ENCODE measurements around the gene POU2AF2.
A peak's percentile ranks its signal among the peaks of the same experiment; 100 is the strongest.

Gene POU2AF2

DNA sequence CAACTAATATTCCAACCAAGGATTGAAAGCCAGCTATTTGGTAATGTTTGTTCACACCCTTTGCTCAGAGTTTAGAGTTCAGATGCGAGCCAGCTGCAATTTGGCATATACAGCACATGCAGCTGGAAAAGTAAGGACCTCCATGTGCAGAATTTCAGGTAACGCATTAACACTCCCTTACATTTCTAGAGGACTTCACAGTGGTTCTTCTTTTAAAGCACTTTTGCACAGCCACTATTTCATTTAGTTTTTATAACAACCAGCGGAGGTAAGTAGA is 56.3 kb downstream of the POU2AF2 start:
- CTCF ChIA-PET, result no interaction called here
- TF ChIP-seq LEF1 (IDR thresholded peaks at IDR 0.05; ENCODE audit: borderline replicate concordance) (no peak), TARDBP (IDR thresholded peaks at IDR 0.05) (no peak), SUZ12 (IDR thresholded peaks at IDR 0.05) (no peak), L3MBTL2 (conservative IDR thresholded peaks at IDR 0.05) (no peak)
- DNase-seq (ENCODE audit: extremely low spot score), result no peak
- POLR2A ChIA-PET, result no interaction called here

- no peak for TF ChIP-seq SP1 (IDR thresholded peaks at IDR 0.05)
- no peak for TF ChIP-seq FOXM1 (IDR thresholded peaks at IDR 0.05; ENCODE audit: borderline replicate concordance)
- TF ChIP-seq BHLHE40 (IDR thresholded peaks at IDR 0.05; ENCODE audit: borderline replicate concordance), result no peak
- no peak for TF ChIP-seq NFRKB (IDR thresholded peaks at IDR 0.05)
- TF ChIP-seq SUZ12 (IDR thresholded peaks at IDR 0.05), result no peak
- no peak for TF ChIP-seq ZNF384 (IDR thresholded peaks at IDR 0.05)
- no peak for TF ChIP-seq PKNOX1 (IDR thresholded peaks at IDR 0.05)
- TF ChIP-seq FOXK2 (IDR thresholded peaks at IDR 0.05), result no peak
- no peak for TF ChIP-seq ELF4 (IDR thresholded peaks at IDR 0.05)
- no peak for TF ChIP-seq TARDBP (IDR thresholded peaks at IDR 0.05)
- TF ChIP-seq LEF1 (IDR thresholded peaks at IDR 0.05; ENCODE audit: borderline replicate concordance), result no peak
- no peak for TF ChIP-seq FOXA1 (IDR thresholded peaks at IDR 0.05)
- no peak for TF ChIP-seq CTBP1 (IDR thresholded peaks at IDR 0.05; ENCODE audit: borderline replicate concordance)
- TF ChIP-seq HDGF (IDR thresholded peaks at IDR 0.05; ENCODE audit: borderline replicate concordance), result no peak
- no peak for TF ChIP-seq L3MBTL2 (conservative IDR thresholded peaks at IDR 0.05)
- no peak for TF ChIP-seq ARNT (IDR thresholded peaks at IDR 0.05)
- CTCF ChIA-PET, result no interaction called here
- DNase-seq (ENCODE audit: extremely low spot score), result no peak
- POLR2A ChIA-PET, result no interaction called here
These were observed 56.8 kb downstream of the POU2AF2 start for GRCh38 chr11:111302298-111302697.

GRCh38 chr11:111303461-111303860 is 57.9 kb downstream of the POU2AF2 start:
- CTCF ChIA-PET, result interaction anchor here (1.1 kb wide), 1 partner anchor 20 kb away, joined by 3 read pairs; no protein-coding TSS in a partner anchor
- no peak for TF ChIP-seq TARDBP (IDR thresholded peaks at IDR 0.05)
- no peak for TF ChIP-seq FOXK2 (IDR thresholded peaks at IDR 0.05)
- TF ChIP-seq ARNT (IDR thresholded peaks at IDR 0.05), result no peak
- no peak for TF ChIP-seq SUZ12 (IDR thresholded peaks at IDR 0.05)
- TF ChIP-seq SP1 (IDR thresholded peaks at IDR 0.05), result no peak
- no peak for TF ChIP-seq BHLHE40 (IDR thresholded peaks at IDR 0.05; ENCODE audit: borderline replicate concordance)
- TF ChIP-seq CTBP1 (IDR thresholded peaks at IDR 0.05; ENCODE audit: borderline replicate concordance), result no peak
- no peak for TF ChIP-seq FOXM1 (IDR thresholded peaks at IDR 0.05; ENCODE audit: borderline replicate concordance)
- TF ChIP-seq PKNOX1 (IDR thresholded peaks at IDR 0.05), result no peak
- no peak for TF ChIP-seq HDGF (IDR thresholded peaks at IDR 0.05; ENCODE audit: borderline replicate concordance)
- DNase-seq (ENCODE audit: extremely low spot score), result peak; percentile 25
- POLR2A ChIA-PET, result no interaction called here

- no peak for DNase-seq (ENCODE audit: extremely low spot score)
- ChIA-PET CTCF (no interaction called here), POLR2A (no interaction called here)
- no peak for TF ChIP-seq SP1 (IDR thresholded peaks at IDR 0.05)
- no peak for TF ChIP-seq ARNT (IDR thresholded peaks at IDR 0.05)
- TF ChIP-seq FOXM1 (IDR thresholded peaks at IDR 0.05; ENCODE audit: borderline replicate concordance), result no peak
- no peak for TF ChIP-seq NFRKB (IDR thresholded peaks at IDR 0.05)
- no peak for TF ChIP-seq ZNF384 (IDR thresholded peaks at IDR 0.05)
- no peak for TF ChIP-seq ELF4 (IDR thresholded peaks at IDR 0.05)
- TF ChIP-seq PKNOX1 (IDR thresholded peaks at IDR 0.05), result no peak
- no peak for TF ChIP-seq LEF1 (IDR thresholded peaks at IDR 0.05; ENCODE audit: borderline replicate concordance)
- no peak for TF ChIP-seq CTBP1 (IDR thresholded peaks at IDR 0.05; ENCODE audit: borderline replicate concordance)
These were observed 59.8 kb downstream of the POU2AF2 start for GRCh38 chr11:111305162-111305802.

DNA sequence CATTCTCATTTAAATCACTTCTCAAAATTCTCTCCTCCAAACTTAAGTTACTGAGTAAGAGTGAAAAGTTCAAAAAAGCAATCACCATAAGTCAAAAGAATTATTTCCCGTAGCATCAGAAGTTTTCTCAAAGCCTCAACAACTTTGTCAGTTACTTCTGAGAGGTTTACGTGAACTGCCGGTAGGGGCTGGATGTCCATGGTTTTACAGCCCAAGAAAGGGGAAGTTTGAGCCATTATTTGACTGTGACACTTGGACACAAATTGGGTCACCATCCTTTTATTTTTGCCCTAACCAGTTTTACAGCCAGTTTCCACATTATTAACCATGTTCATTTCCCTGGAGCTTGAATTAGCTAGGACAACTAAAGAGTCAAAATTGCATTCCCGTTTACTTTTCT is 60.4 kb downstream of the POU2AF2 start:
- DNase-seq (ENCODE audit: extremely low spot score), result no peak
- no peak for TF ChIP-seq ARNT (IDR thresholded peaks at IDR 0.05)
- TF ChIP-seq FOXA1 (IDR thresholded peaks at IDR 0.05), result no peak
- TF ChIP-seq LEF1 (IDR thresholded peaks at IDR 0.05; ENCODE audit: borderline replicate concordance), result no peak
- TF ChIP-seq FOXM1 (IDR thresholded peaks at IDR 0.05; ENCODE audit: borderline replicate concordance), result no peak
- no peak for TF ChIP-seq HDGF (IDR thresholded peaks at IDR 0.05; ENCODE audit: borderline replicate concordance)
- TF ChIP-seq ZNF384 (IDR thresholded peaks at IDR 0.05), result no peak
- POLR2A ChIA-PET, result no interaction called here
- CTCF ChIA-PET, result no interaction called here

GRCh38 chr11:111306321-111306720 is 60.8 kb downstream of the POU2AF2 start:
- CTCF ChIA-PET, result no interaction called here
- no peak for DNase-seq (ENCODE audit: extremely low spot score)
- POLR2A ChIA-PET, result no interaction called here
- TF ChIP-seq ELF4 (IDR thresholded peaks at IDR 0.05), result no peak

GRCh38 chr11:111307472-111308108 is 62.1 kb downstream of the POU2AF2 start:
- ChIA-PET CTCF (no interaction called here), POLR2A (no interaction called here)
- TF ChIP-seq FOXA1 (IDR thresholded peaks at IDR 0.05) (no peak), ZNF384 (IDR thresholded peaks at IDR 0.05) (no peak), L3MBTL2 (conservative IDR thresholded peaks at IDR 0.05) (no peak), ELF4 (IDR thresholded peaks at IDR 0.05) (no peak), SP1 (IDR thresholded peaks at IDR 0.05) (no peak), HDGF (IDR thresholded peaks at IDR 0.05; ENCODE audit: borderline replicate concordance) (no peak), NFRKB (IDR thresholded peaks at IDR 0.05) (no peak), LEF1 (IDR thresholded peaks at IDR 0.05; ENCODE audit: borderline replicate concordance) (no peak), PKNOX1 (IDR thresholded peaks at IDR 0.05) (no peak), SUZ12 (IDR thresholded peaks at IDR 0.05) (no peak)
- no peak for DNase-seq (ENCODE audit: extremely low spot score)
